T-helper 2 cell (primary cell): ENCODE measurements around the gene FTH1.
"Not testable (repeated sequence)": the region's sequence is repeated elsewhere in the genome, so short reads cannot be mapped to it uniquely, and the experiment has no call there.

Source experiments
- DNase-seq, 5 experiments: peaks; one replicate each; pipeline versions ENCODE4 v3.0.0 to v3.0.0-alpha.2; 2012 to 2022
- total RNA-seq, 2 donors: gene quantifications; one replicate each; lab custom pipeline; 2026; lab: John Stamatoyannopoulos, UW

The FTH1 gene
- total RNA-seq = 715 to 1,290 reads per million in 2 donors

DNA sequence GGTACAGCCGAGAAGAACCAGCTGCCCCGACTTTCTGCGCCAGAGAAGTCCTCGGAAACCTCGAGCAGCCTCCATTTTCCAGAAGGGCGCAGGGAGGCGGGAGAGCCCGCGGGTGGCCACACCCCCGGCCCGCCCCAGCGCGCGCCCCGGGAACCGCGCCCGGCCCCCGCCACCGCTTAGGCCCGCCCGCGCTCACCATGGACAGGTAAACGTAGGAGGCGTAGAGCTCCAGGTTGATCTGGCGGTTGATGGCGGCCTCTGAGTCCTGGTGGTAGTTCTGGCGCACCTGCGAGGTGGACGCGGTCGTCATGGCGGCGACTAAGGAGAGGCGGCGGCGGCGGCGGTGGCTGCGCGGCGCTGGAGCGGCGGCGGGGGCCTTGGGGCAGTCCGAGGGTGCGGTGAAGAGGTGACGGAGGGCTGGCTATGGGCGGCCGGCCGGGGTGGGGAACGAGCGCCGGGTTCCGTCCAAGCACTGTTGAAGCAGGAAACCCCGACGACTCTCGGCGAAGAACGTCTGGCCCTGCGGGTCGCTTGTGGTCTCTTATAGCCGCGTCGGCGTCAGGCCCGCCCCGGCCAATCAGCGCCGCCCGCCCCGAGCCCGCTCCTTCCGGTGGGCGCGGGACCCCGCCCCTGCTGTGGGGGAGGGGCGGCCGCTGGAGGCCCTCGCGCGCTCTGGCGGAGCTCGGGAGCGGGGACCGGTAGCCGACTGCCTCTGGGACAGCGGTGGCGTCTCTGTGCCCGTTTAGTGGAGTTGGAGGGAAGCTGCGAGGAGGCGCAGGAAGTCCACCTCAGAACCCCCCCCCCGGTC lies at the start of gene FTH1:
FTH1 (minus strand) TSS at position 519 of the 808 bp plus-strand sequence; CDS start at position 310, 209 bp downstream.
- DNase-seq = peak; percentile 74 to 94 (median 87)

DNA sequence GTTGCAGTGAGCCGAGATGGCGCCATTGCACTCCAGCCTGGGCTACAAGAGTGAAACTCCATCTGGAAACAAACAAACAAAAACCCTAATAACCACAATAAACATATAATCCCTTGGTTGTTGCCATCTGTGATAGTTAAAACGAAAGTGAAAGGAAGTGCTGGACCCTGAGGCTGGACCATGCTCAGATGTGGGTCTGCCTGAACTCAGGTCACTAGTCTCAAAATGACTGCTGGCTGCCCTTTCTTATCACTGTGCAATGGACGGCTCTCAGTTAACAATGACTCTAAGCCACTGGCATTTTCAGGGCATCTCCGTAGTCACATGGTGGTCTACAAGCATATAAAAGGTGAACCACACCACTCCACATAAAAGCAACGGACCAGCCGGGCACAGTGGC lies 48.2 kb upstream of the FTH1 start:
- no peak for DNase-seq

DNA sequence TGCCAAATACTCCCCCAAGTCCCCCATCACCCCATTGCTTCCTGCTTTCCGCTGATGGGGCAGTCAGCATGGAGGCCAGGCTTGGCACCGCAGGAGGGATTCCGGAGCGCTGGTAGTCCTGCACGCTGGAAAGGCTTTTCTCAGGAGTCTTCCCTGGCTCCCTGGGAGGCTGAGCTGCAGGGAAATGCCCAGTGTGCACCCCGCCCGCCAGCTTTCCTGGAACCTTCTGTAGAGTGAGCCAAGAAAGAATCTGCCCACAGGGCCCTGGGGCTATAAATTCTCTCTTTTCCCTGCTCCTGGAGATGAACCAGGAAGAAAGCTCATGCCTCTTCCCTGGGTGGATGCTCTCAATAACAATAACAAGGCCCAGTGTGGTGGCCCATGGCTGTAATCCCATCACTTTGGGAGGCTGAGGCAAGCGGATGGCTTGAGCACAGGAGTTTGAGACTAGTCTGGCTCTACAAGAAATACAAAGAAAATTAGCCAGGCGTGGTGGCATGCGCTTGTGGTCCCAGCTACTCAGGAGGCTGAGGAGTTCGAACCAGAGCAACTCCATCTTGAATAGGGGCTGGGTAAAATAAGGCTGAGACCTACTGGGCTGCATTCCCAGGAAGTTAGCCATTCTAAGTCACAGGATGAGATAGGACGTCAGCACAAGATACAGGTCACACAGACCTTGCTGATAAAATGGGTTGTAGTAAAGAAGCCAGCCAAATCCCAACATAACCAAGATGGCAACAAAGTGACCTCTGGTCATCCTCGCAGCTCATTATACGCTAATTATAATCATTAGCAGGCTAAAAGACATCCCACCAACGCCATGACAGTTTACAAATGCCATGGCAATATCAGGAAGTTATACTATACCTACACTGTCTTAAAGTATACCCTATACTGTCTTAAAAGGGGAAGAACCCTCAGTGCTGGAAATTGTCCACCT lies 46.4 kb upstream of the FTH1 start:
- no peak for DNase-seq

DNA sequence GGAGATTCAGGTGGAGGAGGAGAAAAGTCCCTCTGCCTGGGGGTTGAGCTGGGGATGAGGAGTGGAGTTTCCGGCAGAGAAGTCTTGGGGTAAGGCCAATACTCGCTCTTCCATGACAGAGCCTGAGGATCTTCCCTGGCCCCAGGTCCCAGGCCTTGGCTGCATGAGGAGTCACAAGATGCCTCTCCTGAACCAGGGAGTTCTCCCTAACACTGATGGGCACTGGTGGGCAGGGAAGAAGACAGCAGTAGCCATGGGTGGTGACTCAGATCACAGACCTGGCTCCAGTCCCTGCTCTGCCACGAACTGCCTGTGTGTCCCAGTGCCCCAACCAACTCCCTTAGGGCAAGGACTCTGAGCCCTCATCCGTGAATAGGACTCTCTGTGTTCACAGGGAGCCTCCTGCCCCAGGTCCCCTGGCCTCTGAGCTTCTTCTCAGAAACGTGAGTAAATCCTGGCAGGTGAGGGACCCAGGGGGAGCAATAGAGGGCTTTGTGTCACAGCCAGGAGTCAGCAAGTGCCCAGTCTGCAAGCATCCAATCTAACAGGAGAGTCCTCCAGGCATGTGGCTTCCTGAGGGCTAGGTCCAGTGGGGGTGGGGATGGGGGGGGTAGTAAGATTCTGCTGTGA lies 45.5 kb upstream of the FTH1 start:
- DNase-seq = no peak

DNA sequence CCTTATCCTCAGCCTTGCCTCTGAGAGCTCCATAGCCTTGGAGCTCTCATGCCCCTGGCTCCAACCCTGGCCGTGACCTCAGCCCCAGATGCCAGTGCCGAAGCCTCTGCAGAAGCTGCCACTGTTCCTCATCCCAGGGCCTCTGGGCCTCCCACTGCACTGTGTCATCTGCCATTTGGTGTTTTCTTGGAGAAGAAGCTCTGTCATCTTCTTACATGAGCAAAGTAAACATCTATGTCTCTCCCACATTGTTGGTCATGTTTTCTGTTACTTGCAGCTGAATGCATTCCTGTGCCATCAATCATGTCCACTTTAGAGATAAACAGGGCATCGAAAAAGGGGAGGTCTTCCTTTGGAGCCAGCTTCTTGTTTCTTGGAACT lies 45.0 kb upstream of the FTH1 start:
- no peak for DNase-seq

DNA sequence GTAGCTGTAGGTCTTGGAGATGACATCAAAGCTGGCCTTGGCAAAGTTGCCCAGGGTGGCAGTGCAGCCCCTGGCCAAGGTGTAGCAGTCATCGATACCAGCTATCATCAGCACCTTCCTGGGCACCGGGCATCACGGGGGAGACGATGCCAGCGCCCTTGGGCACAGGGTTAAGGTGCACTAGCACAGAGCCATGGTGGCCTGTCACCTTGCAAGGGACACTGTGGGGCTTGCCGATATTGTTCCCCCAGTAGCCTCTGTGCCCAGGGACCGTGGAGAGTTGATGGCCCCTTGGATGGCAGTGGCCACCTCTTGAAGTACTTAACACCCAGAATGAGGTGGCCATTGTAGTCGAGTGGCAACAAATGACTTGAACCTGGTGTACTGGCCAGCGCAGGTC lies 44.4 kb upstream of the FTH1 start:
- no peak for DNase-seq

DNA sequence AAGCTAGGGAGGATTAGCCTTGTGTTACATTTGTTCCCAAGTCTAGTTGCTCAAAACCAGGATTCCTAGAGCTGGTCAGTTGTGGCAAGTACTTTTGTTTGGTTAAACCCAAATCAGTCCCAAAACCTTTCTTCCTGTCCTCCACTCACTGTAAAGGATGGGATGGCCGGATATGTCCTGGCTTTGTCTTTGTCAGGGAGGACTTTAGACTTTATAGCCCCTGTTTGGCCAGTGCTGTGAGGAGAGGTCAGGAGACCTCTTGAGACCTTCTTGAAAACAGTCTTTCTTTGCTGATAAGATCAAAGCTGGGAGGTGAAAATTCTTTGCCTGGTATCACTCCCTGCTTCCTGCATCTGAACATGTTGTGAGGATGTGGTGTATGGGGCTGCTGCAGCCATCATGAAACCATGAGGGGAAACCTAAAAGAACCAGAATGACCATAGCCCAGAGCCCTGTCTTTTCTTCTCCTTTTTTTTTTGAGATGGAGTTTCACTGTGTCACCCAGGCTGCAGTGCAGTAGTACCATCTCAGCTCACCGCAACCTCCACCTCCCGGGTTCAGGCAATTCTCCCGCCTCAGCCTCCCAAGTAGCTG lies 43.6 kb upstream of the FTH1 start:
- no peak for DNase-seq

DNA sequence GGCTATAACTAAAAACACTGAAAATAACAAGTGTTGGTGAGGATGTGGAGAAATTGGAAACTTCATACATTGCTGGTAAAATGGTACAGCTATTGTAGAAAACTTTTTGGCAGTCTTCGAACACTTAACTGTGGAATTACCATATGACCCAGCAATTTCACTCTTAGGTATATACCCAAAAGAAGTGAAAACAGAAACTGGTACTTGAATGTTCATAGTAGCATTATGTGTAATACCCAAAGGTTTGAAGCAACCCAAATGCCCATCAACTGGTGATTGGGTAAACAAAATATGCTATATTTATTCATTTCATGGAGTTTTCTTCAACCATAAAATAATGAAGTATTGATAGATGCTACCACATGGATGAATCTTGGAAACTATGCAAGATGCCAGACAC lies 40.8 kb upstream of the FTH1 start:
- DNase-seq = no peak

DNA sequence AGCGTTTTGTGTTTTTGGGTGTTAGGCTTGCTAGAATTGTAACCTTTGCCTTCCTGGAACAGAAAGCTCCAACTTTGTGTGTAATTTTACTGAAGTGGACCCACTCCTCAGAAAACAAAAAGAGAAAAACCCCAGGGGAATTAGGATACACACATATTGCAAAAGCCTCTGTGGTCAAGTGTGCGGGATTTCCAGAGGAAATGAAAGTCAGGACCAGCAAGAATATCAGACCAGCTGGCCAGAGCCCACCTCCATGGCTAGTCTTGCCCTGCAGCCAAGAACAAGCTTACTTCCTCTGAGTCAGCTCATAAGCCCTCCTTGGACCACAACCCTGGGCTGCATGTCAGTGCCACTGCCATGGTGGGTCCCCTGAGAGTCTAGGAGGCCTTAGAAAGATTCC lies 37.0 kb upstream of the FTH1 start:
- no peak for DNase-seq

DNA sequence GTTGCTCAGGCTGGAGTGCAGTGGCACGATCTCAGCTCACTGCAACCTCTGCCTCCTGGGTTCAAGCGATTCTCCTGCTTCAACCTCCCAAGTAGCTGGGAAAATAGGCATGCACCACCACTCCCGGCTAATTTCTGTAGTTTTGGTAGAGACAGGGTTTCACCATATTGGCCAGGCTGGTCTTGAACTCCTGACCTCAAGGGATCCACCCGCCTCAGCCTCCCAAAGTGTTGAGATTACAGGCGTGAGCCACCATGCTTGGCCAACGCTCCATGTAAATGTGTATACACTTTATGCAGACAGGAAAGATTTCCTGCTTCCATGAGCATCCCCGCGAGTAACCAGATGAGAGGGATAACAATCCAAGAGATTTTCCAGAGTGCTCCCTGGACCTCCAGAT lies 34.8 kb upstream of the FTH1 start:
- not testable (repeated sequence) for DNase-seq

DNA sequence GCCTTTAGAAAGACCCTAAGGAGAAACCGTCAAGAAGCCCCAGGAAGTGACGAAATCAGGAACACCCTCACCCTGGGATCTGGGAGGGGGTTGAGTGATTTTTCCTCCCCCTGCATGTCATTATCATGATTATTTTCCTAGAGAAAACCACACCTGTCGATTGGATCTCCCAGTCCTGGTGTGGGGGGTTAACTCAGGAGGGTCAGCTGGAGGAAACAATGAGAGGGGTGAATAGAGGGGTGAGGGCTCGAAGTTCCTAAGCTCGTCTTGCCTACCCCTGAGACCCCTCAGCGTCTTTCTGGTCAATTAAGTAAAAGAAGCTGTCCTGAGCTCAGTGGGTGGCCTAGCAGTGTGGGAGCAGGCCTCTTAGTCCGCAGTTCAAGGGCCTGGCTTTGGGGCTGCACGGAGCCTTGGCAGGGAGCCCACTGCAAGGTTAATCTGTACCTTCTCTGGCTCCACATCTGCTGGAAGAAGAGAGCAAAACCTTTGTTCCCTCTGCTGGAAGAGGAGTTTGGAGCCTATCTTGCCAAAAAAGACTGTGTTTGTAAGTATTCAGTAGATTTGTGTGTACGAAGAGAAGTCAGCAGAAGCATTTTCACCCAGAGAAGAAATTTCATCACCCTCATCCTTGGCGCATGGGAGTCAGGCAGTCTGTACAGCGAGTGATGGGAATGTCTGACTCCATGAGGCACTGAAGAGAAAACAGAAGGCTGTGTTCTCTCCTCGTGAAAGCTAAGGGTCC lies 34.2 kb upstream of the FTH1 start:
- DNase-seq = no peak

DNA sequence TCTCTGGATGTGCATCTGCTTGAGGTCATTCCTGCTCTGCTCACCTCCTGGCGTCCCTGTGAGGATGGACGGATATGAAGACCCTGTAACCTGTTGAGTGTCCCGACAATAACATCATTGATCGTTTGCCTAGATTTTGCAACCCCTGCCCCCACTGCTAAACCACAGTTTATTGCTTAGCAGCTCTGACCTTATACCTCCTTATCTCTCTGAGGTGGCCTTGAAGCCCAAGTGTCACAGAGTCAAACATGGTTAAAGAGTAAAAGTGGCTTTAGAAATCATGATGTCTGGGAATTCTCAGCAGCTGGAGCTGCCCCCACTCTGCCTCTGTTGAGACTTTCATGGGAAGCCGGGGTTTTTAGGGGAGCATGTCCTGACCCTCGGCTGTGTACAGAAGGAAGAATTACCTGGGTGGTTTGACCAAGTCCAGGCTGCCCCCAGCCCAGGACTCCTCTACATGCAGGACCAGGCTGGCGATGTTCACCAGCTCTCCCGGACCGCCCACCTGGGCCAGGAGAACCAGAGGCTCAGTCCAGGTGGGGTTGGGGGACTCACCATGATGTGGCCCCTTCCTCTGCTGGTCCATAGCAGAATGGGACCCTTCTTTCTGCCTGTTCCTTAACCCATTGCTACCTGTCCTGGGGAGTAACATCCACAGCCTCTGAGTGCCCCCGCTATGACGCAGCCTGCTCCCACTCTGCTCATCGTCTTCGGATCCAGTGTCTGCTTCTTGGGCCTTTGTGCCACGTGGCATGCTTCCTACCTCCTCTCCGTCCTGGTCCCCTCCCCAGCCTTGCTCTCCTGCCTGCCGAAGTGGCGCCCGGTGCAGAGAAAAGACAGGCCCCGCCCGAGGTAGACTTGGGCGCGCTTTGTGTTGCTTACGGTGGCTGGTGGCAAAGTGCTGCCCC lies 33.4 kb upstream of the FTH1 start:
- no peak for DNase-seq

DNA sequence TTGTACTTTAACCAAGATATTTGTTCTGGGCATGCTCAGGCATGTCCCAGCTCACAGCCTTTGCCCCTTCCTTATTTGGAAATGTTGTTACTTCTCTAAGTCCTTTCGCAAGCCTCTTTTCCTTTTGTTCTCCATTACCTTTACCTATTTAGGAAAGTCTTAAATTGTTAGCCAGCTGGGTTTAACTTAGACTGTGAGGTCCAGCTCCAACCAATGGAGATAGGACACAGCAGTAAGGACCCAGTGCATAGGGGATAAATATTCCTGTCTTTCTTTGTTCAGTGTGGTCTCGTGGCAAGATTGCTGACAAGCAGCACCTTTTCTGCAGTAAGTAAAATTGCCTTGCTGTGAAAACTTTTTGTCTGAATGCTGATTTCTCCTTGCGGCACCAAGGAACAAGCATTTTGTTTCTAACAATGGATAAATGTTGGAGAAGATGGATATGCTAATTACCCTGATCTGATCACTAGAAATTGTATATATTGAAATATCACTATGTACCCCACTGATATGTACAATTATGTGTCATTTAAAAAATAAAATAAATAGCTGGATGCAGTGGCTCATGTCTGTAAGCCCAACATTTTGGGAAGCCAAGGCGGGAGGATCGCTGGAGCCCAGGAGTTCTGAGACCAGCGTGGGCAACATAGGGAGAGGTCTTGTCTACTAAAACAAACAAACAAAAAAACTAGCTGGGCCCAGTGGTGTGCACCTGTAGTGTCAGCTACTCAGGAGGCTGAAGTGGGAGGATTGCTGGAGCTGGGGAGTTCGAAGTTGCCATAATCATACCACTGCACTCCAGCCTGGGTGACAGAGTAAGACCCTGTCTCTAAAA lies 31.9 kb upstream of the FTH1 start:
- DNase-seq = peak in 1 of 5 experiments; percentile 11

DNA sequence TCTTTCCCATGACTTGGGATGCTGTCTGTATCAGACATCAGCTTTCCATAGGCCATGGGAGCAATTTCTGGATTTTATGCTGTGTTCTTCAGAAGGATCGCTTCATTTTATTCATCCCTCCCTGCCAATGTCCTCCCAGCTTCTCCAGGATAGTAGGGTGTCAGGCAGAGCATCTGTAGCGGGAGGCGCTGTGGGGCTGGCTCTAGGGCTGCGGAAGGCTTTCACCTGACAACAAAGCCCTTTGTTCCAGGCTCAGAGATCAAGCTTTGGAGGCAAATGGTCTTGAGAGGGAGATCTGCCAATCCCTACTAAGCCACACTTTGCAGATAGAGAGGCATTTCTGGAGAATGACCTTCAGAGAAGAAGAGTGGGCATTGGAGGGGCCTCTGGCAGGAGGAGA lies 29.5 kb upstream of the FTH1 start:
- DNase-seq = no peak

DNA sequence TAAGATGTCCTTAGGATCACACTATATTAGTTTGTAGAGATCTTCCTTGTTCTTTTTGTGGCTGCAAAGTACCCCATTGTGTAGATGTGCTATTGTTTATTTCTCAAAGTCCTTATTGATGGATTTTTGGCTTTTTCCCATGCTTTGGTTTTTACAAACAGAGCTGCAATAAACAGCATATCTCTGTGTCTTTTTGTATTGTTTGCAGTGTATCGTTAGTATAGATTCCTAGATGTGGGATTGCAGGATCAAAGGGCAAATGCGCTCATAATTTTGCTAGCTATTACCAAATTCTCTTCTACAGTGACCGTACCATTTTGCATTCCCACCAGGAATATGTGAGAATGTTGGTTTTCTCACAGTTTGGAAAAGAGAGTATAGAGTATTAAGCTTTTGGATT lies 27.5 kb upstream of the FTH1 start:
- DNase-seq = no peak

DNA sequence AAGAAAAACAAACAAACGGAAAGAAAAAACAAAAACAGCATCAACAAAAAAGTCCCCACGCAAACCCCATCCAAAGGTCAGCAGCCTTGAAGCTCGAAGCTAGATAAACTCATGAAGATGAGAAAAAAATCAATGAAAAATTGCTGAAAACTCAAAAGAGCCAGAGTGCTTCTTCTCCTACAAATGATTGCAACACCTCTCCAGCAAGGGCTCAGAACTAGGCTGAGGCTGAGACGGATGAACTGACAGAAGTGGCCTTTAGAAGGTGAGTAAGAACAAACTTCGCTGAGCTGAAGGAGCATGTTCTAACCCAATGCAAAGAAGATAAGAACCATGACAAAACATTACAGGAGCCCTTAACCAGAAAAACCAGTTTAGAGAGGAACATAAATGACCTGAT lies 18.4 kb upstream of the FTH1 start:
- no peak for DNase-seq

DNA sequence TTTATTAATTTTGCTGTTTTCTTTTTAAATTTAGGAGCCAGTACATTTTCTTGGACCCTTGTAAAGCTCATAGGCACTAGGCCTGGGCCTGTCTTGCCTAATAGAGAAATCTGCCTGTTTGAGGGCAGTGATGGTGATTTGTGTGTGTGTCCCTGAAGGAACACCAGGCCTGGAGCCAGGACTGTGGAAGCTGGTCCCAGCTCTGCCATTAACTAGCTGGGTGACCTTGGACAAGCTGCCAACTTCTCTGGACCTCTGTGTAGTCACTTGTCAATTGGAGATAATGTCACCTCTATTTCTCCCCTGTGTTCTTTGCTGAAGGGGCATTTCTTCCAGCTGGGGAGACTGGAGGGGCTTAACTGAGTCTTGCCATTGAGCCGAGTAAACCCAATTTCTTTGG lies 16.0 kb upstream of the FTH1 start:
- DNase-seq = no peak

DNA sequence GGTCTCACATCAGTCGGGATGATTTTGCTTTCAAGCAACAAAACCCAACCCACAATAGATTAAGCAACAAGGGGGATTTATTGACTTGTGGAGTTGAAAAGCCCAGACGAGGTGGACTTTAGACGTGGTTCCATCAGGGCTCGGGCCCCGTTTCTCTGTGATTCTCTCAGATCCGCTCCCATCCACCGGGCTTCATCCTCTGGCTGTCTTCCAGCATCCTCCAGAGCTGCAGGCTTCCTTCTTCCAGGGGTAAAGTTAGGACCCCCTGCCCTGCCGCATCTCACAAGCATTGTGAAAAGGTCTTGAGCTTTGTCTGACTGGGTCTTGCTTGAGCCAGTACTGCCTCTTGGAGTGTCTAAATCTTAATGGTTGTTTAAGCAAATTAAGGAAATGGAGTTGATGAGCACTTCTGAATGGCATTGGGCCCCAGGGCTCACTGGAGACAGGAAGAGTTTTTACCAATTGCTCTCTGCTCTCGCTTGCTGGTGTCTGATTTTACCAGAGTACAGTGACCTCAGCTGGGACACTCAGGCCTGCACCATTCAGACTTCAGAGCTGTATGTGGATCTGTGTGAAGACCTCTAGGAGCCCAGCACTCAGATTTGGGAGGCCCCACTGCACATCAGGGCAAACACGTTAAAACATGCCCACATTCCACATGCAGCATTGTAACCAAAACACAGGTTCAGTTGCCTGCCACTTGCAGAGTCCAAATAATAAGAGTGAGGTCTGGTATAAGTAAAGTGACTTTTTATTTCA lies 13.5 kb upstream of the FTH1 start:
- DNase-seq = no peak
